ENCODE data around the gene PITPNB.

PITPNB gene

DNA sequence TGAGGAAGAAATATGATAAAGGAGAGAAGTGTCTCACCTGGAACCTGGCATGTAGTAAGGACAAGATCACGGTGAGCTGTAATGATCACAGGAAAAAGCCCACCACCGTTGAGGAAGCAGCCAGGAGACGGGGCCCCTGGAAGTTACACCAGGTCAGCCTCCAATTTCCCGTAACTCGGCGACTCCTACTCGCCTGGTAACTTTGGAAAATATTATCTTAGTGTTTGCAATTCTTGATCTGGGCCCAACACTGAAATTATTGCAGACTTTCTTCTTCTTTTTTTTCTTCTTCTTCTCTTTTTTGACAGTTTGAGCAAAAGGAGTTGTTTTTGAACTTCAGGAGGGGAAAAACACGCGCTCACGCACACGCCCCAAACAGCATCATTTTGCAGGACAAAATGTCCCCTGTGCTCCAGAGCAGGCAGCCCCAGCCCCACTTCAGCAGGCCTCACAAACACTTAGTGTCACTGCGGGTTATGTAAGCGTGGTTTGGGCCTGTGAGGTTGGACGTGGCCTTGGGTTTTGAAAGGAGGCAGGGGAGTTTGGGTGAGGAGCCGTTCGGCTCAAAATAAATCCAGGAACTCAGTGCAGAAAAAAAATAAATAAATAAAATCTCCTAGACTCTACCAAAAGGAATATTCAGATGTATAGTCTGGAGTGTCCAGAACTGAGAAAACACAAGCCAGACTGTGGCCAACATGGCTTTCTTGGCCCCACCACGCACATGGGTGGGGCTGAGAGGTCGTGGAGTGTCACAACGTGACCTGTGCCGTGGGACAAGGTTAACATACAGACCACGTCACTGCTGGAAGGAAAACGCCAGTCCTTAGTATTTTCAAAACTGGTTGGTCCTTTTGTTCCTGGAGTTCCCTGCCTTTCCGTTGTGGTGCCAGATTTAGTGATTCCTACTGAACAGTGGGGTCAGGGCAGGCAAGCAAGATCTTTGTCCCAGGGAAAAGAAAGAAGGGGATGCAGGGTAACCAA is 91.2 kb downstream of the PITPNB start:
- Histone ChIP-seq H3K27ac (ENCODE audit: low read length) (no peak overlapping the region), H3K4me3 (ENCODE audit: low read depth in 1 of 2, low read length in 2 of 2) (no peak overlapping the region), H3K27me3 (ENCODE audit: low read depth, low read length) (no peaks in the 10 kb centered on the region), H3K9me3 (ENCODE audit: control insufficient read depth in 1 of 2, low read length in 2 of 2) (no peaks in the 10 kb centered on the region), H3K4me1 (ENCODE audit: control insufficient read depth in 1 of 2, insufficient read depth in 2 of 2, low read length in 2 of 2) (no peaks in the 10 kb centered on the region), H3K36me3 (ENCODE audit: control insufficient read depth in 1 of 2, insufficient read depth in 2 of 2, low read length in 2 of 2) (no peaks in the 10 kb centered on the region)

DNA sequence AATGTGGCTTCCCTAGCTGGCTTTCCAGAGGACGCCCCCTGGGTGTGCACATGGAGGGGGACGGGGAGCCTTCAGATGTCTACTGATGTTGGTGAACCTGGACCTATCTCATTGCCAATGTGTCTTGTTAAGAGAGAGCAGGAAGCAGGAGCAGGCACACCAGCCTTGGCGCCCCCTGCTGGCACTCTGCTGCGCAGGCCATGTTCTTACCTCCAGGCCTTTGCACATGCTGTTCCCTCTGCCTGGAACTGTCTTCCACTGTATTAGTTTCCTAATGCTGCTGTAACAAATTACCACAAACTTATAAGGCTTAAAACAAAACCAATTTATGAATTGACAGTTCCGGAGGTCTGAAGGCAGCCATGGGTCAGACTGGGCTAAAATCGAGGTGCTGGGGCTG is 93.9 kb downstream of the PITPNB start:
- H3K36me3 ChIP-seq (ENCODE audit: control insufficient read depth in 1 of 2, insufficient read depth in 2 of 2, low read length in 2 of 2), result no peaks in the 10 kb centered on the region
- H3K9me3 ChIP-seq (ENCODE audit: control insufficient read depth in 1 of 2, low read length in 2 of 2), result no peaks in the 10 kb centered on the region
- H3K27me3 ChIP-seq (ENCODE audit: low read depth, low read length), result no peaks in the 10 kb centered on the region
- H3K4me3 ChIP-seq (ENCODE audit: low read depth in 1 of 2, low read length in 2 of 2), result no peak overlapping the region
- no peaks in the 10 kb centered on the region for H3K4me1 ChIP-seq (ENCODE audit: control insufficient read depth in 1 of 2, insufficient read depth in 2 of 2, low read length in 2 of 2)
- H3K27ac ChIP-seq (ENCODE audit: low read length), result no peak overlapping the region

DNA sequence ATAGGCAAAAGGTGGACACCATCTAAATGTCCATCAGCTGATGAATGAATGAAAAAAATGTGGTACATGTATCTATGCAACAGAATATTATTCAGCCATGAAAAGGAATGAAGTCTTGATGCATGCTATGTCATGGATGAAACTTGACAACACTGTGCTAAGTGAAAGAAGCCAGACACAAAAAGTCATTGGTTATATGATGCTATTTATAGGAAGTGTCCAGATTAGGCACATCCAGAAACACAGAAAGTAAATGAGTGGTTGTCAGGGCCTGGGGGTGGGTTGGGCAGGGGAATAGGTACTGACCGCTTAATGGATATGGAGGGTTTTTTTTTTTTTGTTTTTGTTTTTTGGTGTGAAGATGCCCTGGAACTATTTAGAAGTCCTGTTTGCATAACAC is 95.8 kb downstream of the PITPNB start:
- Histone ChIP-seq H3K36me3 (ENCODE audit: control insufficient read depth in 1 of 2, insufficient read depth in 2 of 2, low read length in 2 of 2) (no peaks in the 10 kb centered on the region), H3K27me3 (ENCODE audit: low read depth, low read length) (no peaks in the 10 kb centered on the region), H3K9me3 (ENCODE audit: control insufficient read depth in 1 of 2, low read length in 2 of 2) (no peaks in the 10 kb centered on the region), H3K4me1 (ENCODE audit: control insufficient read depth in 1 of 2, insufficient read depth in 2 of 2, low read length in 2 of 2) (no peaks in the 10 kb centered on the region), H3K27ac (ENCODE audit: low read length) (no peak overlapping the region), H3K4me3 (ENCODE audit: low read depth in 1 of 2, low read length in 2 of 2) (no peak overlapping the region)

DNA sequence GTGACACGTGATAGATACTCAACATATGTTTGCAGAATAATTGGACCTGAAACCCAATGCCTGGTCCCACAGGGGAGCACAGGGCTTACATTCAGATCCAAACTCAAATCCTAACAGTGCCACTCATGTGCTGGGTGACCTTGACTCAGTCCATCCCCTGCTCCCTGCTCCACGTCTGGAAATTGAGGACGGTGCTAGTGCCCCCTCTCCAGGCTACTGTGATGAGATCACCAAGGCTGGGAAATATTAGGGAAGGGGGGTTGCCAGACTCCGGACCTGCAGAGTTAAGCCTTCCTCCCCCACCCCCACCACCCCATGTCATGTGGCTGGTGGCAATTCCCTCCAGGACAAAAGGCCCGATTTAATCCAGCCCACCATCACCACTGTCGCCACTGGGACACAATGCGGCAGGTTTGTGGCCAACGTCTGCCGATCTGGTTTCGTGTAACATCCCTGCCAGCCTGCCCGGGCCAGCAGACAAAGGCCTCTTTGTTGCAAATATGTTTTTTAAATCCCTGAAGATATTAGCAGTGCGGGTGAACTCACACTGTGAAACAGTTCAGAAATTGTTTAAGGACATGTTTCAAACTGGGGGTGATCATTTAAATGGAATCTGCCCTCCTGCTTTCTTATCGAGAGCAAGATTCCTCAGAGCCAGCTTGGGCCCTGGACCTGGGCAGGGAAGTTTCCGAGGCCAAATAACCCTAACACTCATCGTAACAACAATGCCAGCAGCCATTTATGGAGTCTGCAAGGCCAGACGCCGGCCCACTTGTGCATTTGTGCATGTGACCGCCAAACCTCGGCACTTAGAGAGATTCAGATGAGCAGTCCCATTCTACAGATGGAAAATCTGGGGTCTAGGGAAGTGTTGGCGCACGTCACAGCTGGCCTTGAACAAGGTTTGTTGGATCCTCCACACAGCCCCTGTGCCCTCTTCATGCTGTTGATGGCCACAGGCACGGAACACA is 97.9 kb downstream of the PITPNB start:
- no peaks in the 10 kb centered on the region for H3K4me1 ChIP-seq (ENCODE audit: control insufficient read depth in 1 of 2, insufficient read depth in 2 of 2, low read length in 2 of 2)
- no peaks in the 10 kb centered on the region for H3K27me3 ChIP-seq (ENCODE audit: low read depth, low read length)
- no peak overlapping the region for H3K27ac ChIP-seq (ENCODE audit: low read length)
- no peaks in the 10 kb centered on the region for H3K9me3 ChIP-seq (ENCODE audit: control insufficient read depth in 1 of 2, low read length in 2 of 2)
- H3K4me3 ChIP-seq (ENCODE audit: low read depth in 1 of 2, low read length in 2 of 2), result no peak overlapping the region
- no peaks in the 10 kb centered on the region for H3K36me3 ChIP-seq (ENCODE audit: control insufficient read depth in 1 of 2, insufficient read depth in 2 of 2, low read length in 2 of 2)

DNA sequence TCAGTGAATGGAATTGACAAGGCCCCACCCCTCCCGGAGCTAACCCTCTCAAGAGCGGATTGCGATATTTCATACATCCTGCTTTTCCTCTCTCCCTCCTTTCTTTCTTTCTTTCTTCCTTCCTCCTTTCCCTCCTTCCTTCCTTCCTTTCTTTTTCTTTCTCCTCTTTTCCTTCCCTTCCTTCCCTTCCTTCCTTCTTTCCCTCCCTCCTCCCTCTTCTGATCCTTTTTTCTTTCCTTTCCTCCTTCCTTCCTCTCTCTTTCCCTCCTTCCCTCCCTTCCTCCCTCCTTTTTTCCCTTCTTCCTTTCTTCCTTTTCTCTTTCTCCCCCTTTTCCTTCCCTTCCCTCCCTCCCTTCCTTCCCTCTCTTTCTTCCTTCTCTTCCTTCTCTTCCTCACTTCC is 102.5 kb downstream of the PITPNB start:
- H3K27ac ChIP-seq (ENCODE audit: low read length), result no peak overlapping the region
- H3K4me1 ChIP-seq (ENCODE audit: control insufficient read depth in 1 of 2, insufficient read depth in 2 of 2, low read length in 2 of 2), result no peaks in the 10 kb centered on the region

DNA sequence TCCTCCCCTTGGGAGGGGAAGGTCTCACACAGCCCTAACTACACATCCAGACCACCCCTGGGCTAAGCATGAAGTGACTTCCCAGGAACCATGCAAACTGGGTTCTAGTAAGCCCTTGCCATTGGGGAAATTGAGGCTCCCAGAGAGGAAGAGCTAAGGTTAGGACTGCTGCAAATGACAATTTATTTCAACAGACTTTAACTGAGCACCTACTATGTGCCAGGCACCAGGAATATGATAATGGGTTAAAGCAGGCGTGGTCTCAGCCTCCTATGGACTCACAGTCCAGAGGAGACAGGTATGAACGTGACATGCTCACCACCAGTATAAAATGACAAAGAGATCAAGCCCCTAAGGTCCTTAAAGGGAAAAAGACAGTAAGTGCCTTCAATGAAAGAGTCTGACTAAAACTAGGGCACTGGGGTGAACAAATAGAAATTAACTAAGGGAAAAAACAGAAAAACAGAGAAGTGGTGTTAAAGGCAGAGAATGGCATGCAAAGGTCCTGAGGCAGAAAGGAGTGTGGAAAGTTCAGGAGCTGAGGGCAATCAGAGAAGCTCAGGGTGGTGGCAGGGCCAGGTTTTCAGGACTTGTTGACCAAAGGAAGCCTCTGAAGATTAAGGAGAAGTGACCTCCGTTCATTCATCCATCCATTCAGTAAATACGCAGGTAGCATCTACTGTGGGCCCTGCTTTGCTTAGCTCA is 103.1 kb downstream of the PITPNB start:
- Histone ChIP-seq H3K9me3 (ENCODE audit: control insufficient read depth in 1 of 2, low read length in 2 of 2) (no peaks in the 10 kb centered on the region), H3K4me1 (ENCODE audit: control insufficient read depth in 1 of 2, insufficient read depth in 2 of 2, low read length in 2 of 2) (peaks cover 0 to 6% of the 10 kb centered on the region in 2 donors), H3K4me3 (ENCODE audit: low read depth in 1 of 2, low read length in 2 of 2) (no peak overlapping the region), H3K36me3 (ENCODE audit: control insufficient read depth in 1 of 2, insufficient read depth in 2 of 2, low read length in 2 of 2) (no peaks in the 10 kb centered on the region), H3K27ac (ENCODE audit: low read length) (no peak overlapping the region), H3K27me3 (ENCODE audit: low read depth, low read length) (no peaks in the 10 kb centered on the region)

More for the DNA sequence above, 102.5 kb downstream of the PITPNB start:
- no peaks in the 10 kb centered on the region for H3K9me3 ChIP-seq (ENCODE audit: control insufficient read depth in 1 of 2, low read length in 2 of 2)
- H3K27me3 ChIP-seq (ENCODE audit: low read depth, low read length), result no peaks in the 10 kb centered on the region
- no peaks in the 10 kb centered on the region for H3K36me3 ChIP-seq (ENCODE audit: control insufficient read depth in 1 of 2, insufficient read depth in 2 of 2, low read length in 2 of 2)
- H3K4me3 ChIP-seq (ENCODE audit: low read depth in 1 of 2, low read length in 2 of 2), result no peak overlapping the region

DNA sequence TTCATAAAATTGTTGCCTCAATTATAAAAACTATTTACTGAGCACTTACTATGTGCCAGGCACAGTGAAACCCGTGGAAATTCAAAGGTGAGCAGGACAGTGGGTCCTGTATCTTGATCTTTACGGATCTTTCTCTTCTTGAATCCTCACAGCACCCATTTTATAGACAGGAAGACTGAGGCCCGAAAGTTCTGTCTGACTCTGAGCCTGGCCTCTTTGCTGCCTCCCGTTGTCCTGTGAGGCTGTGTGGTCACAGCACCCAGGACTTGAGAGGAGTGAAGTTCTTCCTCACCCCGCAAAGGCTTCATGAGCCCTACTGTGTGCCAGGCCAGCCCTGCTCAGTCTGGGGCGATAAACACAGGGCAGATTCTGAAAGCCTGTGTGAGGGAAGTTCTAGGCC is 104.1 kb downstream of the PITPNB start:
- Histone ChIP-seq H3K4me3 (ENCODE audit: low read depth in 1 of 2, low read length in 2 of 2) (no peak overlapping the region), H3K4me1 (ENCODE audit: control insufficient read depth in 1 of 2, insufficient read depth in 2 of 2, low read length in 2 of 2) (peaks cover 0 to 15% of the 10 kb centered on the region in 2 donors), H3K9me3 (ENCODE audit: control insufficient read depth in 1 of 2, low read length in 2 of 2) (no peaks in the 10 kb centered on the region), H3K27me3 (ENCODE audit: low read depth, low read length) (no peaks in the 10 kb centered on the region), H3K27ac (ENCODE audit: low read length) (no peak overlapping the region), H3K36me3 (ENCODE audit: control insufficient read depth in 1 of 2, insufficient read depth in 2 of 2, low read length in 2 of 2) (no peaks in the 10 kb centered on the region)

DNA sequence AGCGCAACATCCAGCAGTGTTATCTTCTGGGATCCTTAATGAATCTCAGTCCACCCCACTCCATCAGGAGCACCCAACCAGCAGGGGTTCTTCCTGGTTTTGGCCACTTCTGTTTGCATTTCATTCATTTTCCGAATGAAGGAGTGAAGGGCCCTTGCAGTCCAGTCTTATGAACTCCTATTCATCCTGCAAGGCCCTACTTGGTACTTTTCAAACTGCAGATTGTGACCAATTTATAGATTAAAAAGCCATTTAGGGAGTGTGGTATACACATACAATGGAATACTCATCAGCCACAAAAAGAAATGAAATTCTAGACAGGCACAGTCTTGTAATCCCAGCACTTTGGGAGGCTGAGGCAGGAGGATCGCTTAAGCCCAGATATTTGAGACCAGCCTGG is 107.3 kb downstream of the PITPNB start:
- Histone ChIP-seq H3K4me3 (ENCODE audit: low read depth in 1 of 2, low read length in 2 of 2) (no peak overlapping the region), H3K27me3 (ENCODE audit: low read depth, low read length) (no peaks in the 10 kb centered on the region), H3K27ac (ENCODE audit: low read length) (no peak overlapping the region), H3K36me3 (ENCODE audit: control insufficient read depth in 1 of 2, insufficient read depth in 2 of 2, low read length in 2 of 2) (no peaks in the 10 kb centered on the region), H3K4me1 (ENCODE audit: control insufficient read depth in 1 of 2, insufficient read depth in 2 of 2, low read length in 2 of 2) (peaks cover 0 to 15% of the 10 kb centered on the region in 2 donors), H3K9me3 (ENCODE audit: control insufficient read depth in 1 of 2, low read length in 2 of 2) (no peaks in the 10 kb centered on the region)

DNA sequence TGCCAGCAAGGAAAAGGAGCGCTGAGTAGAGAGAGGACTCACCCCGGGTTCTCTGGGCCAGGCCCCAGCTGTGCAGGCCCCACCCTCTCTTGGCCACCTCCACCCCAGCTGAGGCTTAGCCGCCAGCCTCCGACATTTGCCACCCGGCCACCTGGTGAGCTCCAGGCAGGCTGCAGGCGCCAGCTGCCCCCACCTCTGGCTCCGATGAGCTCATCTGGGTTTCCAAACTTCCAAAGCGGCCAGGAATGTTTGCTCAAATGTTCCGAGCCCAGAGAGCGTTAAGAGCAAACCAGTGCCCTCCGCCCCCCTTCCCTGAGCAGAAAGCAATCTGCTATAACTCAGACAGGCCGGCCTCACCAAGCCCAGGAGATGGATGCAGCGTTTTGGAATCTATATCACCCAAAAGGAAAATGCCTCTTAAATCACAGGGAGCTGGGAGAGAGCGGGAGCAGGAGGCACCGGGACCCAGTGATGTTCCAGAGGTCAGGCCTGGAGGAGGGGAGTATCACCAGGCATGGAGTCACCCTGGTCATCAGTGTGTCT is 108.4 kb downstream of the PITPNB start:
- Histone ChIP-seq H3K9me3 (ENCODE audit: control insufficient read depth in 1 of 2, low read length in 2 of 2) (no peaks in the 10 kb centered on the region), H3K4me3 (ENCODE audit: low read depth in 1 of 2, low read length in 2 of 2) (no peak overlapping the region), H3K27ac (ENCODE audit: low read length) (no peak overlapping the region)

DNA sequence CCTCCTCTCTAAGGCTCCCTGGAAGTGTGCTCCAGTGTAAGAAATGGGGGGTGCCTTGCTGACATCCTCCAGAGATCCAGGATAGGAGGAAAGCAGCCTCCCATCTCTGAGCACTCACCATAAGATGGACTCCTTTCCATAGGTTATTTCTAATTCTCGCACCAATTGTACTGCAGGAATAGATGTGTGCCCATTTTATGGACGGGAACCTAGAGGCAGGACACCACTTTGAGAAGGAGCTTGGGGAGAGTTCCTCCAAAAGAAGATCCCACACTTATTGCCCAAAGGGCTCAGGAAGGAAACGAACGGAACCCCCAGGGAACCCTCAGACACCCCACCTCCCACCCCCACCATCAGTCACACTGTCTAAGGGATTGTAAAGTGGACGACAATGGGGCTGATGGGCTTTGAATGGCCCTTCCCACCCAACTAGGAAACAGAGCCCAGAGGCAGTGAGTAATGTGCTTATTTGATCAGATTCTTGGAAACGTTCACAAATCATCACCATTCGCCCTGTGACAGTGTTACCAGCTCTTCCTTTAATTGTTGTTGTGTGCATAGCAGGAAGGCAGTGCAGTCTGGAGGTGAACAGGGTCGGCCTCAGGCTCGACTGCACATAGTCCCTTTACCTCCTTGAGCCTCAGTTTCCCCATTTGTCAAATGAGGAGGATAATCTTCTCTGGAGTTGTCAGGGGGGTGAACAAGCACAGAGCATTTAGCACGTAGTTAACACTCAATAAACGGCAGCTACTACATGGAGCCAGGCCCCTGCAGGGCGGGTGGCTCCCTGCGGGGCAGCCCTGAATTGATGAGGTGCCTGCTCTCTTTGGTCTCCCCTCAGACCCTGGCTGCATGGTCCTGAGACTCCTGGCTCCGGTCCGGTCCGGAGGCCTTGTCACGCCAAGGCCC is 109.1 kb downstream of the PITPNB start:
- Histone ChIP-seq H3K9me3 (ENCODE audit: control insufficient read depth in 1 of 2, low read length in 2 of 2) (no peaks in the 10 kb centered on the region), H3K36me3 (ENCODE audit: control insufficient read depth in 1 of 2, insufficient read depth in 2 of 2, low read length in 2 of 2) (no peaks in the 10 kb centered on the region), H3K4me3 (ENCODE audit: low read depth in 1 of 2, low read length in 2 of 2) (no peak overlapping the region), H3K27me3 (ENCODE audit: low read depth, low read length) (no peaks in the 10 kb centered on the region), H3K27ac (ENCODE audit: low read length) (no peak overlapping the region), H3K4me1 (ENCODE audit: control insufficient read depth in 1 of 2, insufficient read depth in 2 of 2, low read length in 2 of 2) (peaks cover 0 to 15% of the 10 kb centered on the region in 2 donors)

More for the DNA sequence above, 108.4 kb downstream of the PITPNB start:
- H3K27me3 ChIP-seq (ENCODE audit: low read depth, low read length), result no peaks in the 10 kb centered on the region
- peaks cover 0 to 15% of the 10 kb centered on the region in 2 donors for H3K4me1 ChIP-seq (ENCODE audit: control insufficient read depth in 1 of 2, insufficient read depth in 2 of 2, low read length in 2 of 2)
- no peaks in the 10 kb centered on the region for H3K36me3 ChIP-seq (ENCODE audit: control insufficient read depth in 1 of 2, insufficient read depth in 2 of 2, low read length in 2 of 2)
